ENCODE measurements around the gene NXPH1.

NXPH1 gene

GRCh38 chr7:8627325-8627724, 193.9 kb downstream of the NXPH1 start:
- DNase-seq: no peak
- H3K27ac Mint-ChIP-seq: no peak overlapping the region
- no peaks in the 10 kb centered on the region for H3K4me1 Mint-ChIP-seq
- no peak for TF ChIP-seq CTCF (IDR thresholded peaks at IDR 0.05)
- H3K9me3 Mint-ChIP-seq: no peaks in the 10 kb centered on the region
- peaks cover 4% of the 10 kb centered on the region for H3K27me3 Mint-ChIP-seq (ENCODE audit: low read depth, poor library complexity)
- no peak overlapping the region for H3K4me3 Mint-ChIP-seq
- H3K36me3 Mint-ChIP-seq (ENCODE audit: low read depth): no peaks in the 10 kb centered on the region

- Mint-ChIP-seq H3K36me3 (ENCODE audit: low read depth) (no peaks in the 10 kb centered on the region), H3K27ac (no peak overlapping the region), H3K27me3 (ENCODE audit: low read depth, poor library complexity) (peaks cover 6% of the 10 kb centered on the region), H3K9me3 (no peaks in the 10 kb centered on the region), H3K4me3 (no peak overlapping the region), H3K4me1 (no peaks in the 10 kb centered on the region)
- no peak for TF ChIP-seq CTCF (IDR thresholded peaks at IDR 0.05)
- DNase-seq: no peak
These were observed 195.2 kb downstream of the NXPH1 start for GRCh38 chr7:8628656-8629055.

- no peak overlapping the region for H3K27ac Mint-ChIP-seq
- H3K9me3 Mint-ChIP-seq: no peaks in the 10 kb centered on the region
- no peaks in the 10 kb centered on the region for H3K36me3 Mint-ChIP-seq (ENCODE audit: low read depth)
- no peak overlapping the region for H3K4me3 Mint-ChIP-seq
- no peak for TF ChIP-seq CTCF (IDR thresholded peaks at IDR 0.05)
- H3K27me3 Mint-ChIP-seq (ENCODE audit: low read depth, poor library complexity): peaks cover 6% of the 10 kb centered on the region
- no peaks in the 10 kb centered on the region for H3K4me1 Mint-ChIP-seq
- DNase-seq: no peak
These were observed 196.1 kb downstream of the NXPH1 start for GRCh38 chr7:8629504-8629903.

- H3K36me3 Mint-ChIP-seq (ENCODE audit: low read depth): no peaks in the 10 kb centered on the region
- no peak overlapping the region for H3K27ac Mint-ChIP-seq
- no peak for TF ChIP-seq CTCF (IDR thresholded peaks at IDR 0.05)
- no peaks in the 10 kb centered on the region for H3K9me3 Mint-ChIP-seq
- H3K4me3 Mint-ChIP-seq: no peak overlapping the region
- no peaks in the 10 kb centered on the region for H3K4me1 Mint-ChIP-seq
- peaks cover 2% of the 10 kb centered on the region for H3K27me3 Mint-ChIP-seq (ENCODE audit: low read depth, poor library complexity)
- no peak for DNase-seq
These were observed 203.9 kb downstream of the NXPH1 start for GRCh38 chr7:8637322-8637721.

- H3K9me3 Mint-ChIP-seq: no peaks in the 10 kb centered on the region
- H3K36me3 Mint-ChIP-seq (ENCODE audit: low read depth): no peaks in the 10 kb centered on the region
- TF ChIP-seq CTCF (IDR thresholded peaks at IDR 0.05): no peak
- H3K27me3 Mint-ChIP-seq (ENCODE audit: low read depth, poor library complexity): peaks cover 1% of the 10 kb centered on the region
- no peak overlapping the region for H3K4me3 Mint-ChIP-seq
- no peak for DNase-seq
- no peak overlapping the region for H3K27ac Mint-ChIP-seq
- H3K4me1 Mint-ChIP-seq: no peaks in the 10 kb centered on the region
These were observed 204.7 kb downstream of the NXPH1 start for GRCh38 chr7:8638076-8638475.

- Mint-ChIP-seq H3K27ac (no peak overlapping the region), H3K27me3 (ENCODE audit: low read depth, poor library complexity) (peaks cover 6% of the 10 kb centered on the region)
- no peak for TF ChIP-seq CTCF (IDR thresholded peaks at IDR 0.05)
These were observed 206.3 kb downstream of the NXPH1 start for GRCh38 chr7:8639668-8640067.

More at GRCh38 chr7:8639668-8640067, 206.3 kb downstream of the NXPH1 start:
- no peaks in the 10 kb centered on the region for H3K9me3 Mint-ChIP-seq
- DNase-seq: no peak
- no peaks in the 10 kb centered on the region for H3K36me3 Mint-ChIP-seq (ENCODE audit: low read depth)
- no peaks in the 10 kb centered on the region for H3K4me1 Mint-ChIP-seq
- no peak overlapping the region for H3K4me3 Mint-ChIP-seq

Measured in nephron progenitor cell (in vitro differentiated cells).